H1 (cell line): ENCODE measurements around the gene ARL8A. TPM values are rescaled to one million over a fixed set of nuclear protein-coding genes. Genes with fewer than 3 reads are reported as not detected.

Source experiments
- CTCF ChIA-PET: fragments of 300-600 bp; sonication (Branson Sonifier 250); formaldehyde crosslinking; loops from one replicate; lab custom pipeline; 2021; ENCODE audit not compliant: partially characterized antibody; lab: Charles Lee
- POLR2A ChIA-PET: fragments of 300-600 bp; sonication (Branson Sonifier 250); formaldehyde crosslinking; loops from one replicate; lab custom pipeline; 2021; ENCODE audit warnings: inconsistent platforms; ENCODE audit not compliant: partially characterized antibody; lab: Charles Lee
- DNase-seq, 2 experiments: peaks; one replicate each; pipeline versions ENCODE4 v3.0.0 to v3.0.0-alpha.2; 2010 to 2022; ENCODE audit warnings: low spot score in 2 of 2, low read depth in 1 of 2, mixed read lengths in 1 of 2
- FAIRE-seq: peaks from 2 replicates; lab custom pipeline; 2011; peaks lifted over from hg19 to GRCh38; lab: Jason Lieb, UNC
- H2AFZ ChIP-seq: 2 replicates; pipeline ENCODE4 v1.8.1; 2012; ENCODE audit warnings: low read length, inconsistent platforms
- H2AK5ac ChIP-seq: 2 replicates; pipeline ENCODE4 v1.6.1; 2013; ENCODE audit warnings: low read depth, low read length
- H2BK120ac ChIP-seq: replicated peaks from 2 replicates; pipeline ENCODE3; 2013; ENCODE audit warnings: low read depth, low read length, inconsistent platforms
- H2BK12ac ChIP-seq: 2 replicates; pipeline ENCODE4 v1.6.1; 2013; ENCODE audit warnings: low read depth, low read length
- H2BK15ac ChIP-seq: 2 replicates; pipeline ENCODE4 v1.6.1; 2013; ENCODE audit warnings: low read length
- H2BK20ac ChIP-seq: 2 replicates; pipeline ENCODE4 v1.6.1; 2013; ENCODE audit warnings: low read length
- H2BK5ac ChIP-seq: 2 replicates; pipeline ENCODE4 v1.6.1; 2013; ENCODE audit warnings: low read depth, low read length
- H3K14ac ChIP-seq: 2 replicates; pipeline ENCODE4 v1.6.1; 2013; ENCODE audit warnings: inconsistent platforms; ENCODE audit not compliant: insufficient read length
- H3K18ac ChIP-seq: 2 replicates; pipeline ENCODE4 v1.6.1; 2013; ENCODE audit warnings: low read length; ENCODE audit errors: extremely low read depth
- H3K23ac ChIP-seq: 2 replicates; pipeline ENCODE4 v1.6.1; 2013; ENCODE audit warnings: inconsistent platforms; ENCODE audit not compliant: insufficient read length
- H3K23me2 ChIP-seq: 2 replicates; pipeline ENCODE4 v1.6.1; 2013; ENCODE audit warnings: low read depth, low read length
- H3K27ac ChIP-seq: 2 replicates; pipeline ENCODE4 v1.6.1; 2011; ENCODE audit warnings: low read depth, low read length, inconsistent platforms
- H3K27me3 ChIP-seq, 4 experiments: replicated peaks in 1 of 4; 1 replicate in 1 of 4; 2 replicates in 3 of 4; pipeline versions ENCODE4 v1.6.1 to v1.8.1; 2011 to 2013; ENCODE audit warnings: low read length in 3 of 4, mild to moderate bottlenecking in 3 of 4, inconsistent platforms in 2 of 4, mixed read lengths in 2 of 4, moderate library complexity in 1 of 4; ENCODE audit not compliant: control insufficient read depth in 3 of 4, insufficient read depth in 3 of 4; ENCODE audit errors: extremely low read depth in 1 of 4
- H3K36me3 ChIP-seq, 4 experiments: 2 replicates each; pipeline versions ENCODE4 v1.6.1 to v1.8.1; 2011 to 2013; ENCODE audit warnings: mild to moderate bottlenecking in 4 of 4, low read length in 3 of 4, moderate library complexity in 2 of 4, control low read depth in 1 of 4, inconsistent platforms in 1 of 4; ENCODE audit not compliant: insufficient read depth in 4 of 4, control insufficient read depth in 2 of 4
- H3K4ac ChIP-seq: replicated peaks from 2 replicates; pipeline ENCODE3; 2013; ENCODE audit warnings: low read length, low read depth, mixed read lengths, inconsistent platforms; ENCODE audit not compliant: insufficient read length
- H3K4me1 ChIP-seq, 4 experiments: replicated peaks in 1 of 4; 1 replicate in 1 of 4; 2 replicates in 3 of 4; pipeline versions ENCODE4 v1.6.1 to v1.8.1; 2011 to 2013; ENCODE audit warnings: low read length in 3 of 4, inconsistent platforms in 2 of 4, mixed read lengths in 1 of 4; ENCODE audit not compliant: insufficient read depth in 4 of 4, control insufficient read depth in 3 of 4
- H3K4me2 ChIP-seq, 2 experiments: 2 replicates each; pipeline versions ENCODE4 v1.6.1 to v1.8.1; 2011 to 2013; ENCODE audit warnings: low read depth in 2 of 2, low read length in 2 of 2, control low read depth in 1 of 2, inconsistent platforms in 1 of 2, mild to moderate bottlenecking in 1 of 2; ENCODE audit not compliant: insufficient read depth in 1 of 2
- H3K4me3 ChIP-seq, 4 experiments: fragments of 200-600, 300-600 bp in 1 of 4; sonication (generic), shearing (Covaris generic), sonication (Bioruptor Twin) in 1 of 4; 2 replicates each; pipeline versions ENCODE4 v1.5.1 to v1.8.1; 2011 to 2016; ENCODE audit warnings: low read length in 4 of 4, low read depth in 3 of 4, control low read depth in 2 of 4, inconsistent platforms in 2 of 4, mild to moderate bottlenecking in 2 of 4, mixed read lengths in 1 of 4, moderate library complexity in 1 of 4; ENCODE audit not compliant: insufficient read depth in 2 of 4; ENCODE audit errors: extremely low read depth in 1 of 4
- H3K56ac ChIP-seq: replicated peaks from 2 replicates; pipeline ENCODE3; 2013; ENCODE audit warnings: low read depth, mild to moderate bottlenecking, mixed read lengths, low read length, inconsistent platforms; ENCODE audit not compliant: insufficient read length
- H3K79me1 ChIP-seq: 2 replicates; pipeline ENCODE4 v1.6.1; 2013; ENCODE audit warnings: low read depth, low read length, control low read depth
- H3K79me2 ChIP-seq, 2 experiments: 2 replicates each; pipeline versions ENCODE4 v1.6.1 to v1.8.1; 2012 to 2013; ENCODE audit warnings: low read length in 2 of 2, mild to moderate bottlenecking in 2 of 2, inconsistent platforms in 1 of 2; ENCODE audit not compliant: insufficient read depth in 2 of 2, control insufficient read depth in 1 of 2
- H3K9ac ChIP-seq, 4 experiments: replicated peaks in 1 of 4; 1 replicate in 1 of 4; 2 replicates in 3 of 4; pipeline versions ENCODE4 v1.6.1 to v1.8.1; 2011 to 2013; ENCODE audit warnings: low read depth in 3 of 4, low read length in 3 of 4, control low read depth in 2 of 4, mild to moderate bottlenecking in 2 of 4, moderate library complexity in 2 of 4, inconsistent platforms in 1 of 4; ENCODE audit errors: extremely low read depth in 1 of 4
- H3K9me3 ChIP-seq, 2 experiments: 2 replicates each; pipeline versions ENCODE4 v1.6.1 to v1.8.1; 2012 to 2013; ENCODE audit warnings: mild to moderate bottlenecking in 2 of 2, moderate library complexity in 2 of 2, control low read depth in 1 of 2, inconsistent platforms in 1 of 2, low read depth in 1 of 2, low read length in 1 of 2, mixed read lengths in 1 of 2; ENCODE audit not compliant: insufficient read depth in 2 of 2
- H4K20me1 ChIP-seq, 2 experiments: replicated peaks in 1 of 2; 2 replicates each; pipeline versions ENCODE3 to v1.8.1; 2011 to 2013; ENCODE audit warnings: inconsistent platforms in 2 of 2, low read length in 2 of 2, mild to moderate bottlenecking in 1 of 2; ENCODE audit not compliant: insufficient read depth in 2 of 2, control insufficient read depth in 1 of 2
- H4K5ac ChIP-seq: 2 replicates; pipeline ENCODE4 v1.6.1; 2013; ENCODE audit warnings: low read length, low read depth, mixed read lengths, inconsistent platforms; ENCODE audit not compliant: insufficient read length
- H4K8ac ChIP-seq: 2 replicates; pipeline ENCODE4 v1.8.0; 2013; ENCODE audit warnings: mild to moderate bottlenecking, moderate library complexity, low read length, inconsistent platforms; ENCODE audit not compliant: insufficient read depth; ENCODE audit errors: extremely low read depth
- H4K91ac ChIP-seq: replicated peaks from 2 replicates; pipeline ENCODE3; 2013; ENCODE audit warnings: low read length, mixed read lengths, inconsistent platforms; ENCODE audit not compliant: insufficient read length
- CTCF ChIP-seq, 3 experiments: IDR thresholded peaks; 1 replicate in 2 of 3; 2 replicates in 1 of 3; pipeline versions ENCODE4 v1.5.1 to v1.6.1; 2011; ENCODE audit warnings: low read length in 3 of 3, mild to moderate bottlenecking in 3 of 3, inconsistent platforms in 2 of 3, low read depth in 1 of 3, moderate library complexity in 1 of 3; ENCODE audit not compliant: insufficient read depth in 1 of 3; ENCODE audit errors: control extremely low read depth in 1 of 3
- E2F6 ChIP-seq: IDR thresholded peaks from 2 replicates; pipeline ENCODE4 v1.6.1; 2012; ENCODE audit warnings: inconsistent platforms
- EGR1 ChIP-seq: IDR thresholded peaks from 2 replicates; pipeline ENCODE4 v1.6.1; 2011; ENCODE audit warnings: low read depth, low read length, borderline replicate concordance
- EZH2 ChIP-seq: fragments of 200-600 bp; sonication (generic); IDR thresholded peaks from 2 replicates; pipeline ENCODE4 v1.7.1; 2012; ENCODE audit warnings: low read depth, mild to moderate bottlenecking, moderate library complexity, low read length, inconsistent platforms; ENCODE audit not compliant: severe bottlenecking
- NRF1 ChIP-seq: IDR thresholded peaks from 2 replicates; pipeline ENCODE4 v1.6.1; 2011; ENCODE audit warnings: mild to moderate bottlenecking, low read depth, low read length, improper control_type of control experiment
- SIRT6 ChIP-seq: IDR thresholded peaks from one replicate; pipeline ENCODE4 v1.7.1; 2012; ENCODE audit warnings: low read length, inconsistent platforms
- SP2 ChIP-seq: IDR thresholded peaks from 2 replicates; pipeline ENCODE4 v1.6.1; 2012; ENCODE audit warnings: mild to moderate bottlenecking, low read length, inconsistent platforms
- SUZ12 ChIP-seq: fragments of 200-600 bp; sonication (generic); IDR thresholded peaks from 2 replicates; pipeline ENCODE4 v1.6.1; 2012; ENCODE audit warnings: mild to moderate bottlenecking, inconsistent platforms, low read length, moderate library complexity, mixed read lengths
- WGBS, 2 experiments: shearing (Covaris generic) in 1 of 2; methylation state at CpG; one replicate each; pipeline versions ENCODE4 v1.1.6 to v1.1.7; 2013 to 2015; ENCODE audit warnings: low lambda C conversion rate in 2 of 2, mixed read lengths in 2 of 2, inconsistent platforms in 1 of 2, low coverage in 1 of 2, missing lambda C conversion rate in 1 of 2; ENCODE audit not compliant: insufficient replicate concordance in 2 of 2, insufficient coverage in 1 of 2, insufficient read length in 1 of 2; ENCODE audit errors: extremely low coverage in 1 of 2, missing lambda C conversion rate in 1 of 2; 5-methylcytosine and 5-hydroxymethylcytosine counted together
- polyA plus RNA-seq, 7 experiments: library from polyadenylated mRNA; depleted of rRNA in 3 of 7; stranded (reverse) in 5 of 7; unstranded in 2 of 7; fragments of >200 nt in 5 of 7; fragments of 200-250 nt in 2 of 7; gene quantifications; 1 replicate in 5 of 7; 2 replicates in 1 of 7; 4 replicates in 1 of 7; pipeline versions ENCODE4 v1.2.1 to v1.2.3, GENCODE V29; 2011 to 2013; ENCODE audit warnings: missing spikeins in 2 of 7, mixed read lengths in 2 of 7
- total RNA-seq: library from RNA; stranded (reverse); fragmentation: NEBNext Ultra II Directional; extraction: Animal tissue kit (Norgen Biotek cat#: 25700); gene quantifications from 2 replicates; pipeline ENCODE4 v1.2.1, GENCODE V29; 2021

The ARL8A gene
- total and polyA plus RNA-seq, 2 of the 8 experiments (the other 6 are each of a cell fraction or from before 2014, with no cell fraction given), result 40.3 to 58.7 TPM

- Histone ChIP-seq H2BK5ac (peak overlapping the region; percentile 68; the same call in 1 of the 2 replicates), H3K4me1 (peaks cover 2 to 29% (median 11%) of the 10 kb centered on the region in 4 experiments), H2BK15ac (peak overlapping the region; percentile 92), H3K9ac (no peak overlapping the region), H3K79me2 (no peaks in the 10 kb centered on the region), H2BK12ac (peak overlapping the region; percentile 92; the same call in 1 of the 2 replicates), H3K9me3 (no peaks in the 10 kb centered on the region; a peak in 1 of 4 replicates), H2BK120ac (no peak overlapping the region), H3K56ac (no peak overlapping the region), H2AK5ac (0 out of 2 replicates have a peak overlapping the region, but pooled peaks have one; percentile 34), H3K27me3 (no peaks in the 10 kb centered on the region), H3K23me2 (no peaks in the 10 kb centered on the region), H4K91ac (peak overlapping the region; percentile 4), H3K27ac (no peak overlapping the region), H3K4ac (no peak overlapping the region), H2BK20ac (peak overlapping the region; percentile 72; the same call in 1 of the 2 replicates), H3K18ac (peak overlapping the region; percentile 78), H3K79me1 (no peaks in the 10 kb centered on the region), H4K8ac (no peak overlapping the region), H2AFZ (0 out of 2 replicates have a peak overlapping the region, but pooled peaks have one; percentile 34), H3K23ac (no peak overlapping the region), H3K36me3 (no peaks in the 10 kb centered on the region), H3K4me3 (no peak overlapping the region), H3K4me2 (no peak overlapping the region), H4K20me1 (no peaks in the 10 kb centered on the region), H4K5ac (no peak overlapping the region), H3K14ac (no peak overlapping the region)
- no peak for FAIRE-seq
- DNase-seq, result no peak
- CTCF ChIA-PET, result interaction anchor here (0.6 to 2.7 kb wide), 12 partner anchors 12 to 1544 kb away, joined by 3 to 10 read pairs (median 3); partner anchors contain the start of gene LGR6
- 92% methylated on average over 16 of the region's 16 CpGs; no CpG with 5 or more reads in 1 of the 2 experiments for WGBS, 2 experiments
- POLR2A ChIA-PET, result interaction anchor here (0.6 kb wide), 1 partner anchor 15 kb away, joined by 3 read pairs; no protein-coding TSS in a partner anchor
- TF ChIP-seq SP2, result no peak
- TF ChIP-seq SIRT6, result no peak
- no peak; the same call in 1 of the 2 replicates for TF ChIP-seq E2F6
- no peak for TF ChIP-seq EGR1
- TF ChIP-seq NRF1, result no peak
- TF ChIP-seq EZH2, result no peak
- TF ChIP-seq CTCF (IDR thresholded peaks at IDR 0.05; ENCODE audit: control extremely low read depth in 1 of 3, insufficient read depth in 1 of 3, low read depth in 1 of 3, low read length in 3 of 3), result no peak
- TF ChIP-seq SUZ12, result no peak
These were observed 15.2 kb upstream of the ARL8A start for GRCh38 chr1:202159534-202160371.
